GM19099 (cell line): ENCODE results near the gene GMDS.

Source experiments
- POLR2A ChIP-seq: IDR thresholded peaks from 3 replicates; pipeline ENCODE4 v1.6.1; 2011; ENCODE audit warnings: low read depth; ENCODE audit not compliant: insufficient read length; ENCODE audit errors: extremely low read depth

The GMDS gene

GRCh38 chr6:1745814-1746213 is 499.6 kb downstream of the GMDS start:
- no peak for TF ChIP-seq POLR2A

DNA sequence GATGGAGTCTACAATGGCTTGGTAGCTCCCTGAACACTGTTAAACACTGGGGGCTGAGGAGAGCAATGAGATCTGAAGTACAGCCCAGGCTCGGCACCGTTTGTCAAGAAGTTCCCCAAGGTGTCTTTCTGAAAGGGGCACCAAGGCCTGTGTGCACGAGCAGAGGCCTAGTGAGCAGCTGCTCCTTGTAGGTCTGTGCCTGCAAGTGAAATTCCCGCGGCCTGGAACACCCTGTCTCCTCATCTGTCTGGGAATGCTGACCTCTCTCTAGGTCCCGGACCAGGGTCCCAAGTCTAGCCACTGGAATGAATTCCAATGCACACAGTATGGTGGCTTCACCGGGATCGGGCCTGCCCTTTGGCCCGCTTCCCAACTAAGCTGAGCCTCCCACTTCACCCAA is 500.9 kb downstream of the GMDS start:
- TF ChIP-seq POLR2A = no peak

- TF ChIP-seq POLR2A = no peak
These were observed 505.7 kb downstream of the GMDS start for GRCh38 chr6:1739680-1740079.

DNA sequence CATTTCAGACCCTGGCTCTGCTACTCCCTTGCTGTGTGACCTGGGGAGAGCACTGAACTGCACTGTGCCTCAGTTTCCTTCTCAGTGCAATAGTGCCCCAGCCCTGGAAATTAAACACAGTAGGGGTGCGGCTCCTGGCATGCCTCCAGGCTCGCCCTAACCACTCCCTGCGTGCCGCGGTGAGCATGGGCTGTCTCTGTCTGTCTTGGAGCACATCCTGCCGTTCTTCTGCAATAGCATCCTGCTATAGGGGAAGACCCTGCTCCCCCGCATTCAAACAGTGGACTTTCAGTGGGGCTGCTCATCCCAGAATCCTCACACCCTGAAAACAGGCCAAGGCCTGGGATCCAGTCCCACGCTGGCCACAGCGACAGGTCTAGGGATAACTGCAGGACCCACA is 506.2 kb downstream of the GMDS start:
- no peak for TF ChIP-seq POLR2A

DNA sequence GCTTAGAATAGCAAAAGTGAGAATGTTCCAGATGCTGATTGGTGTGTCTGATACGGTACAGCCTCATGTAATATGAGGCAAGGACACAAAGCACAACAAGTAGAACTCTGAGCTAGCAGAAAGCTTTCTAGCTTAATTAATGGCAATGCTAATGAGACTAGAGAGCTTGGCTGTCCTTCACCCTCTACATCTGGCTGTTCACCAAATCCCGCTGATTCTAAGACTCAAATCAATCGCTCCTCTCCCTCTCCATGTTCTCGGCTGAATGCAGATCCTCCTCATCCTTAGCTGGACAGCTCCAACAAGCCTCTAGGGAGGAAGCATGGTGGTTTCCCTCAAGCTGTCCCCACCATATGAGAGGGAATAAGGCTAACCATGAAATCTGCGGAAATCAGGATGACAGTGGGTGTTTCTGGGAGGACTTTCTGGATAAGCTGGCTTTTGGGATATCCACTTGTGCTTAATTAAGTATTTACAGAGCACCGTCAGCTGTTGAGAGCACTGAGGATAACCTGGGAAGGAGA is 506.8 kb downstream of the GMDS start:
- no peak for TF ChIP-seq POLR2A

GRCh38 chr6:1737463-1738311 is 507.7 kb downstream of the GMDS start:
- TF ChIP-seq POLR2A = no peak

- TF ChIP-seq POLR2A = no peak
These were observed 508.9 kb downstream of the GMDS start for GRCh38 chr6:1736346-1737105.

GRCh38 chr6:1735239-1735803 is 510.1 kb downstream of the GMDS start:
- TF ChIP-seq POLR2A = no peak

DNA sequence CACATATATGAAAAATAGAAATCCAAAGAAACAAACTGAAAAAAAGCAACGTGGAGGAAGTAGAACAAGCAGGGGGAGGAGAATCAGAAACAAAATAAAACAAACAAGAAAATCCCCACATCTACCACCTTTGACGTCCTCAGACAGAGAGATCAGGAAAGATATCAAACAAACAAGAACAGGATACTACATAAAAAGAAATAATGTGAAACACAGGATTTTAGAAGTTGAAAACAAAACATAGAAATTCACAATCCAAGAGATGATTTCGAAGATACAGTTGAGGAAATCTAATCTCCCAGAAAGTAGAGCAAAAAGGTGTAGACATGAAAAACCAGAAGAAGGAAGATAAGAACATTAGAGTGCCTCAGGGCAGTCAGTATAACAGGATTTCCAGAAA is 514.5 kb downstream of the GMDS start:
- no peak for TF ChIP-seq POLR2A

GRCh38 chr6:1729750-1730140 is 515.7 kb downstream of the GMDS start:
- no peak for TF ChIP-seq POLR2A

GRCh38 chr6:1729133-1729749 is 516.2 kb downstream of the GMDS start:
- TF ChIP-seq POLR2A = no peak

DNA sequence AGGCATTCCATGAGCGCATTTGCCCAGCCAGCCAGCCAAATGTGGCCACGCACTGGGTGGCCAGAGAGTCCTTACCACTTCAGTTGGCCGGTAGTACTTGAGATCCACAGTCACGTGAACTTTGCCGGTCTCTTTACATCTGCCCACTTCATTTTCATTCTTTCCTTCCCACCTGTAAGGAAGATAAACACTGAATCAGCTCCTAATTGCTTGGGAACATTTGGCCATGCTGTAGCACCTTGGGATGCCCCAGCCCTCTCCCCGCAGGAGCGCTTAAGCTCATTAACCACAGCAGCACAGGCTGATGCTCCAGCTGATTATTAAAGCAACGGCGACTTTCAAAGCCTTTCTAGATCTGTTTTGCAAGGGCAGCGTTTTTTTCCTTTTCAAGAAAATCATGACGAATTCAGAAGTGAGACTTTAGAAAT is 519.0 kb downstream of the GMDS start:
- no peak for TF ChIP-seq POLR2A

GRCh38 chr6:1724616-1725015 is 520.8 kb downstream of the GMDS start:
- no peak for TF ChIP-seq POLR2A

- TF ChIP-seq POLR2A = no peak
These were observed 521.3 kb downstream of the GMDS start for GRCh38 chr6:1724124-1724523.

DNA sequence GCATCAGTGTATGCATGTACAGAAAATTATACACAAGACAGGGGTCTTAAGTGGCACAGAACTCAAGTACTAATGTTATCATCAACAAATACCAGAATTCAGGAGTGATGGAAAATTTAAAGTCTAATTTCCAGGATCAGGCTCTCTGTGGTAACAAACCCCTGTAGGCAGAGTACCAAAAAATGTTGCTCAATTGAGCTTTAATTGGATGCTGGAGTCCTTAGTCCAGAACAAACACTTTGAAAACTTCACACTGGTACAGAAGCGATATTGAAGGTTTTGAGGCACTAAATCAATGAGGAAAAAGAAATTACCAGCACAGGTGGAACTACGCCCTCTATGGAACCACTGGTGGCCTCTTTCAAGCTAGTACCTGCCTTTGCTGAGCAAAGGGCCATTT is 522.6 kb downstream of the GMDS start:
- no peak for TF ChIP-seq POLR2A
